Measurements from ENCODE around the gene S100P.

S100P gene

GRCh38 chr4:6727081-6727942, 33.6 kb downstream of the S100P start:
- no peak for DNase-seq

DNA sequence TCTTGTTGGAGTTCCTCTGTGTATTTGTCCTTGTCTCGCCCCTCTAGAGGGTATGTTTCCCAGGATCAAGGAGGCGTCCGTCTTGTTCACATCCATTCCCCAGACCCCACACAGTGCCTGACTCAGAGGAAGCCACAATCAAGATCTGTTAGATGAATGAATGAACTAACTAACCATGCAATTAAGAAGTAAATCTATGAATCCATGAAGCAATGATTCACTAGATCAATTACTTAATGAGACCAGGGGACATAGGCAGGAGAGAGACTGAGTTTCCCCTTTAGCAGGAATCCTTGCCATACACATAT, 34.2 kb downstream of the S100P start:
- DNase-seq = no peak

- no peak for DNase-seq
These were observed 34.8 kb downstream of the S100P start for GRCh38 chr4:6728320-6729029.

DNA sequence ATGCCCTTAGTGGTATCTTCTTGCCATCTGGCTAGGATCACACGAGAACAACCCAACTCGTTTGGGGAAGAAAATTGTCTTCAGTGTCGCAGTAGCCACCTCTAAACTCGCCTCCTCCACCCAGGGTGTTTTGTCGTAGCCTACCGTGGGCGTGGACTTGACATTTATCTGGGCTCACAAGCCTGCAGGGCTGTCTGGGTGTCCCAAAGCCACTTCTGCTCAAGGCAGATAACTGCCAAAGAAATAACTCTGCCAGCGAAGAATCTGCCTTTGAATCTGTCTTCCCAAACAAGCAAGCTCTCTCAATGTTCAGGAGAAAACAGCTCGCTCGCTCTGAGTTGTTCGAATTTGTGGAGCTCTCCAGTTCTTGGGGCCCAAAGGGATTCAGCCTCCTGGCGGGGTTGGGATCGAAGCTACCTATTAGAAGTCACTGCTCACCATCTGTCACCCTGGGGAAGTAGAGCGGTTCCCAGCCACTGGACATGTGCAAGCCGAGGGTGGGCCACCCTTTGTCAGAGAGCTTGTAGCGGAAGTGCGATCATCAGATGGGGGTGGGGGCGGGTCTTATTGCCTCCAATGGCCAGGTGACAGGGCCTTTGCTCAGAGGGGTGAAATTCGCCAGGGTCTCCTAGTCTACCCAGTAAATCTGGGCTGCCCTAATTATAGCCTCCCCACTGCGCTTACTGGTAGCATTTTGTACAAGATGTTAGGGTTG, 37.1 kb downstream of the S100P start:
- no peak for DNase-seq

GRCh38 chr4:6731318-6731675, 37.6 kb downstream of the S100P start:
- DNase-seq = no peak

- DNase-seq = no peak
These were observed 38.1 kb downstream of the S100P start for GRCh38 chr4:6731780-6732179.

DNA sequence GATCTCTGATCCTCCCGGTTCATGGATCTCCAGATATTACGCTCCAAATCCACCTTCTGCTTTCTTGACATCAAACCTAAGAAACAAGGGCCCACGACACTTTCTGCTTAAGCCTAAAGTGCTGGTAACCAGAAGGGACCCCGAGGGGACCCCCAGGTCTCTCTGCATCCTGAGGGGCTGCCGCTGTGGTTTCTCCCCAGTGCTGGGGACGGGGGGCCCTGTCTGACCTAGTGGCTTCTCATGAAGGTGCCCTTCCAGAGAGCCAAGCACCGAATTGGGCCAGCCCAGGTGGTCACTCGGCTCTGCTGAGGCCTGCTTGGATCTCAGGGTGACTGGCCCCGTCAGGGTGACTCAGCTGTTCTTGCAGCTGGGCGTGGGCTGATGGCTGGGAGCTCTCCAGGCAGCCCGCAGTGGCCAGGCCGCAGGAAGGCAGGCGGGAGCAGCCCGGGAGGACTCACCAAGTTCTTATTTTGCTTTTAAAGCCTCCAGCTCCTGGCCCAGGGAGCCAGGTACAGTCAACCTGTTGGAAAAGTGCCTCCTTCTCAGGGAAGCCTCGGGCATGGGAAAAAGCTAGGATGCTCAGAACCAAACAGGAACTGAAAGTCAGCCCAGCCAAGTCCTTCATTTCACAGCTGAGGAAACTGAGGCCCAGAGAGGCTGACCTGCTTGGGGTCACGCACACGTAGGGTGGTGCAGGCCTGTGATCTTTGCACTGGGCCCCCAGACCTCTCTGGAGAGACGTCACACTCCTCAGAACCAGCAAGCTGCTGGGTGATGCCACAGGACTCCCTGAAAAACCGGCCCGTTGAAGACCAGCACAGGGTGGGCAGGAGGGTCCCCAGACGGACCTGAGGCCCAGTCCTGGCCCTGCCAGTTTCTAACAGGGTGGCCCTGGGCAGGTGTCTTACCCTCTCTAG, 39.0 kb downstream of the S100P start:
- DNase-seq = no peak

DNA sequence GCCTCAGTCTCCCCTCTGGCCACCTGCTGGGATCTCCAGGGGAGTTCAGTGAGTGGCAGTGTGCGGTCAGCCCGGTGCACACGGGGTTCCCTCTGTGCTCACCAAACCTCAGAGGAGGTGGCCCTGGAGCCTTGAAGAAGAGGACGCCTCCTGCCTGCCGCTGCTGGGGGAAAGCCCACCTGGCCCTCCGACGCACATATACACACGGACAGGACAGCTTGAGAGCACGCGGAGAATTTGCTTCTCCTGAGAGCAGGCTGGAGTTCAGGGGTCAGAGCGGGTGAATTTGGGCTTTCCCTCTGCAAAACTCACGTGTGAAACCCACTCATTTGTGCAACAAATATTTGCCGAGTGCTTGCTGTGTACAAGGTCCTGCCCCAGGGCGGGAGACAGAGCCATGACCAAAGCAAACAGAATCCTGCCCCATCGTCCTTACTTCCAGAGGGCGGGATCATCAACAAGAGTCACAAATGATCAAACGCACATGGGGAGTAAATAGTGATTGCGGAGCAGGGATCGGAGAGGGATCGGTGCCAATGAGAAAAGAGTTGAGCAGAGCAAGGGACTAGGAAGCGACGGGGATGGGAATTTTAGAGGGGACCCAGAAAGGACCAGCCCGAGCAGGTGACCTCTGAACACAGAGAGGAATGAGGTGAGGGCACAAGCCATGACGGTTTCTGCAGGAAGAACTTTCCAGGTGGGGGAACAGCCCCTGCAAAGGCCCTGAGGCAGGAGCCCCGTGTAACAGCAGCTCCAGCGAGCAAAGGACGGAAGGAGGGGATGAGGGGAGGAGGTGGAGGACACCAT, 39.9 kb downstream of the S100P start:
- no peak for DNase-seq

GRCh38 chr4:6734165-6734786, 40.6 kb downstream of the S100P start:
- no peak for DNase-seq

- DNase-seq = no peak
These were observed 46.2 kb downstream of the S100P start for GRCh38 chr4:6739920-6740319.

GRCh38 chr4:6740347-6740746, 46.7 kb downstream of the S100P start:
- DNase-seq = no peak

DNA sequence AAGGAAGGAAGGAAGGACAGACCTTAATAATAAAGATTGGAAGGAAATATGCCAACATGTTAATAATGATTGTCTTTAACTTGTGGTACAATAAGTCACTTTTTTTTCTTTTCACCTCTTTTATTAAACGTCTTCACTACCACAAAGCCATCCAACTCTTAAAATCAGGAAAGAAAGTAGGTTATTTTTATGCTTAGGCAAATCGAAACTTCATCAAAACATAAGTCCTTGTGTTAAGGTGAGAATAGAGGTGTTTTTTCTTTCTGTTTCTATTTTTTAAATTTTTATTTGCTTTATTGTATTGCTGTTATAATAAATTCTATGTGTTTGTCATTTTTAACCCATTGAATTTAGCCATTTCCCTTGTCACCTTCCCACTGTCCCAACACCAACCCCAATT, 48.8 kb downstream of the S100P start:
- DNase-seq = no peak

DNA sequence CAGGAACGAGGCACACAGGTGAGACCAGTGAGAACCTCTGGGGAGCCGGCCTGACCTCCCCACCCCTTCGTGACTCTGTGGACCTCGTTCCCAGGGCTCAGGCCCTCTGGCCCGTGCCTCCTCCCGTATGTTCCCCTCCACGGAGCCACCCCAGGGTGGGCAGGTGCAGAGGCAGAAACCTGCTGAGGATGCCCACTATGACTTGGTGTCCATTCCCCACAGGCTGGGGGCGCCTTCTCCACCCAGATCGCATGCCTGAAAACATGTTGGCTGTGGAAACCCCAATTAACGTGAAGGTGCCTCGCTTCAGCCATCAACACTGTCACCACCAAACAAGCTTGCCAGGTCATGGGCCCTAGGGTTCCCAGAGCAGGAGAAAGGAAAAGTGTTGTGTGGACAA, 49.3 kb downstream of the S100P start:
- no peak for DNase-seq
